NCI-H345 treated with DMSO at 0.1 percent for 48 hours (cell line): Measurements from ENCODE around the gene MEGF11.
"Not testable (repeated sequence)": the region's sequence is repeated elsewhere in the genome, so short reads cannot be mapped to it uniquely, and the experiment has no call there.

Experiments used
- DNase-seq: peaks from one replicate; lab custom pipeline; 2025; ENCODE audit not compliant: unreplicated experiment; lab: John Stamatoyannopoulos, UW

Gene MEGF11

GRCh38 chr15:65981837-65982626 is 271.5 kb downstream of the MEGF11 start:
- peak; percentile 58 for DNase-seq

GRCh38 chr15:65980824-65981456 is 272.6 kb downstream of the MEGF11 start:
- DNase-seq = no peak

- DNase-seq = no peak
These were observed 273.7 kb downstream of the MEGF11 start for GRCh38 chr15:65979837-65980236.

GRCh38 chr15:65979316-65979715 is 274.2 kb downstream of the MEGF11 start:
- no peak for DNase-seq

- DNase-seq = no peak
These were observed 275.4 kb downstream of the MEGF11 start for GRCh38 chr15:65978110-65978509.

GRCh38 chr15:65976196-65976595 is 277.4 kb downstream of the MEGF11 start:
- not testable (repeated sequence) for DNase-seq

GRCh38 chr15:65971741-65971995 is 281.9 kb downstream of the MEGF11 start:
- no peak for DNase-seq

- DNase-seq = no peak
These were observed 282.4 kb downstream of the MEGF11 start for GRCh38 chr15:65970937-65971740.

- DNase-seq = no peak
These were observed 283.4 kb downstream of the MEGF11 start for GRCh38 chr15:65969865-65970816.

GRCh38 chr15:65968511-65968910 is 285.0 kb downstream of the MEGF11 start:
- no peak for DNase-seq

- no peak for DNase-seq
These were observed 288.6 kb downstream of the MEGF11 start for GRCh38 chr15:65964792-65965433.

GRCh38 chr15:65963911-65964482 is 289.6 kb downstream of the MEGF11 start:
- no peak for DNase-seq

GRCh38 chr15:65963358-65963757 is 290.2 kb downstream of the MEGF11 start:
- no peak for DNase-seq

- no peak for DNase-seq
These were observed 291.4 kb downstream of the MEGF11 start for GRCh38 chr15:65962187-65962586.

GRCh38 chr15:65960586-65960985 is 293.0 kb downstream of the MEGF11 start:
- no peak for DNase-seq

GRCh38 chr15:65958835-65959234 is 294.7 kb downstream of the MEGF11 start:
- no peak for DNase-seq

GRCh38 chr15:65957451-65957850 is 296.1 kb downstream of the MEGF11 start:
- no peak for DNase-seq

- no peak for DNase-seq
These were observed 296.7 kb downstream of the MEGF11 start for GRCh38 chr15:65956899-65957298.

- no peak for DNase-seq
These were observed 297.2 kb downstream of the MEGF11 start for GRCh38 chr15:65956307-65956706.

- DNase-seq = peak; percentile 59
These were observed 299.2 kb downstream of the MEGF11 start for GRCh38 chr15:65954289-65954741.
